ENCODE results near the gene RHEBL1. TPM values are rescaled to one million over a fixed set of nuclear protein-coding genes. Genes with fewer than 3 reads are reported as not detected.

RHEBL1 gene
- total and polyA plus RNA-seq, 2 of the 4 experiments (the other 2 are of a cell fraction): 0.62 to 0.72 TPM

DNA sequence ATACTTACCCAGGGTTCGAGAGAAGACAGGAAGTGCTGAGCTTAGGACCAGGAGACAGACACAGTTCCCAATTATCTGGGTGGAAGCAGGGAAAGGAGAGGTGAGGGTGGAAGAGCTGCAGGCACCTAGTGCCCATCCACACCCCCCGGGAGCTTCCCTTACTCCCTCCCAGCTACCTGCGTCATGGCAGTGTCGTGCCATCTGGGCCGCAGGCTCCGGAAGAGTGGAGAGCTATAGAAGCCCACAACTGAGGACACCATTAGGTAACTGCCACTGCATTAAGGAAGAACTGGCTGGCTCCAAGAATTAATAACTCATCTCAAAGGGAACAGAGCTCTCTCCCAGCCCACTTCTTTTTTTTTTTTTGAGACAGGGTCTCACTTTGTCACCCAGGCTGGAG lies 30.6 kb upstream of the RHEBL1 start:
- no peak overlapping the region for H2AK9ac ChIP-seq (replicated peaks; ENCODE audit: low read depth, low read length, poor library complexity)
- H3K4ac ChIP-seq (ENCODE audit: low read depth, low read length): no peak overlapping the region
- WGBS, 2 experiments (ENCODE audit: extremely low coverage in 2 of 2, insufficient read length in 1 of 2): no CpG with 5 or more reads among the region's 6 CpGs
- ChIA-PET POLR2A (ENCODE audit: unreplicated experiment) (no interaction called here), CTCF (interaction anchor here (1.0 to 1.8 kb wide), 2 partner anchors 10 to 12 kb away, joined by 4 read pairs; no protein-coding TSS in a partner anchor)
- H4K5ac ChIP-seq (ENCODE audit: low read depth, low read length): no peak overlapping the region
- H3K79me1 ChIP-seq (ENCODE audit: low read depth in 1 of 2, low read length in 2 of 2): peaks cover 27 to 30% of the 10 kb centered on the region in 2 experiments
- H3K9ac ChIP-seq (ENCODE audit: low read depth, low read length): no peak overlapping the region
- H3K9me1 ChIP-seq (ENCODE audit: insufficient read depth, low read length): peaks cover 14% of the 10 kb centered on the region
- intact Hi-C loops (cut with micrococcal nuclease): no loop called here
- no peak overlapping the region for H2AK5ac ChIP-seq (ENCODE audit: low read depth, low read length)
- H2BK20ac ChIP-seq (ENCODE audit: low read depth, low read length): no peak overlapping the region
- dilution Hi-C loops (cut with HindIII; ENCODE audit: low sequenced_read_pairs, unreplicated experiment): no loop called here
- H2BK120ac ChIP-seq (ENCODE audit: low read depth, low read length): no peak overlapping the region
- no peak overlapping the region for H2BK5ac ChIP-seq (ENCODE audit: low read depth, low read length, poor library complexity, severe bottlenecking)
- no peaks in the 10 kb centered on the region for H3K27me3 ChIP-seq (ENCODE audit: control insufficient read depth, insufficient read depth, low read length)
- H2AFZ ChIP-seq (replicated peaks; ENCODE audit: low read length, poor library complexity): no peak overlapping the region
- no peak overlapping the region for H3K4me3 ChIP-seq (ENCODE audit: insufficient read depth, low read depth, low read length)
- peaks cover 72% of the 10 kb centered on the region for H3K36me3 ChIP-seq (ENCODE audit: control insufficient read depth, insufficient read depth, low read length)
- H3K4me2 ChIP-seq (ENCODE audit: low read depth, low read length): no peak overlapping the region
- no peak for DNase-seq
- in situ Hi-C loops (cut with MboI; ENCODE audit: low sequenced_read_pairs): no loop called here
- H3K18ac ChIP-seq (ENCODE audit: low read depth, low read length): no peak overlapping the region
- H2BK15ac ChIP-seq (ENCODE audit: low read depth, low read length): no peak overlapping the region
- H3K14ac ChIP-seq (replicated peaks; ENCODE audit: low read depth, low read length): no peak overlapping the region
- no peak overlapping the region for H3K56ac ChIP-seq (ENCODE audit: extremely low read depth, insufficient read depth, low read length)
- no peak for ATAC-seq (ENCODE audit: low read depth)
- no peak overlapping the region for H4K8ac ChIP-seq (ENCODE audit: low read depth in 2 of 2, low read length in 2 of 2)
- no peaks in the 10 kb centered on the region for H3K4me1 ChIP-seq (ENCODE audit: control insufficient read depth, insufficient read depth, low read length)
- H3K9me3 ChIP-seq (ENCODE audit: control insufficient read depth, insufficient read depth, low read length): no peaks in the 10 kb centered on the region
- H3K27ac ChIP-seq (ENCODE audit: insufficient read depth, low read length): no peak overlapping the region
- no peak overlapping the region for H3K23ac ChIP-seq (ENCODE audit: low read depth, low read length)
- H4K91ac ChIP-seq (ENCODE audit: insufficient read depth, low read depth, low read length): no peak overlapping the region
- H4K20me1 ChIP-seq (ENCODE audit: insufficient read depth, low read length): peaks cover 30% of the 10 kb centered on the region
- TF ChIP-seq MXI1 (IDR thresholded peaks at IDR 0.05; ENCODE audit: borderline replicate concordance, low read depth, low read length) (no peak), BHLHE40 (IDR thresholded peaks at IDR 0.05; ENCODE audit: low read depth, low read length) (no peak), MAFK (IDR thresholded peaks at IDR 0.05; ENCODE audit: low read depth, low read length) (no peak), RAD21 (IDR thresholded peaks at IDR 0.05; ENCODE audit: low read length) (no peak), CHD1 (IDR thresholded peaks at IDR 0.05; ENCODE audit: low read depth, low read length) (no peak), MAZ (IDR thresholded peaks at IDR 0.05; ENCODE audit: borderline replicate concordance, low read depth, low read length) (no peak), RCOR1 (IDR thresholded peaks at IDR 0.05; ENCODE audit: insufficient replicate concordance, low read length) (no peak), RFX5 (IDR thresholded peaks at IDR 0.05; ENCODE audit: low read depth, low read length) (no peak), SMC3 (IDR thresholded peaks at IDR 0.05; ENCODE audit: low read depth, low read length) (no peak), POLR2A (IDR thresholded peaks at IDR 0.05; ENCODE audit: low read depth, low read length) (no peak), NFE2L2 (IDR thresholded peaks at IDR 0.05; ENCODE audit: low read depth, low read length) (no peak), FOS (IDR thresholded peaks at IDR 0.05; ENCODE audit: low read depth, low read length) (no peak), CEBPB (IDR thresholded peaks at IDR 0.05; ENCODE audit: low read depth, low read length) (no peak)
- TF ChIP-seq, protein P1, sequence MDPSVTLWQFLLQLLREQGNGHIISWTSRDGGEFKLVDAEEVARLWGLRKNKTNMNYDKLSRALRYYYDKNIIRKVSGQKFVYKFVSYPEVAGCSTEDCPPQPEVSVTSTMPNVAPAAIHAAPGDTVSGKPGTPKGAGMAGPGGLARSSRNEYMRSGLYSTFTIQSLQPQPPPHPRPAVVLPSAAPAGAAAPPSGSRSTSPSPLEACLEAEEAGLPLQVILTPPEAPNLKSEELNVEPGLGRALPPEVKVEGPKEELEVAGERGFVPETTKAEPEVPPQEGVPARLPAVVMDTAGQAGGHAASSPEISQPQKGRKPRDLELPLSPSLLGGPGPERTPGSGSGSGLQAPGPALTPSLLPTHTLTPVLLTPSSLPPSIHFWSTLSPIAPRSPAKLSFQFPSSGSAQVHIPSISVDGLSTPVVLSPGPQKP (IDR thresholded peaks at IDR 0.05; ENCODE audit: borderline replicate concordance, low read depth, low read length): no peak
- TF ChIP-seq, protein P2, sequence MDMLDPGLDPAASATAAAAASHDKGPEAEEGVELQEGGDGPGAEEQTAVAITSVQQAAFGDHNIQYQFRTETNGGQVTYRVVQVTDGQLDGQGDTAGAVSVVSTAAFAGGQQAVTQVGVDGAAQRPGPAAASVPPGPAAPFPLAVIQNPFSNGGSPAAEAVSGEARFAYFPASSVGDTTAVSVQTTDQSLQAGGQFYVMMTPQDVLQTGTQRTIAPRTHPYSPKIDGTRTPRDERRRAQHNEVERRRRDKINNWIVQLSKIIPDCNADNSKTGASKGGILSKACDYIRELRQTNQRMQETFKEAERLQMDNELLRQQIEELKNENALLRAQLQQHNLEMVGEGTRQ (IDR thresholded peaks at IDR 0.05; ENCODE audit: low read depth, low read length): no peak
- TF ChIP-seq, protein P3, sequence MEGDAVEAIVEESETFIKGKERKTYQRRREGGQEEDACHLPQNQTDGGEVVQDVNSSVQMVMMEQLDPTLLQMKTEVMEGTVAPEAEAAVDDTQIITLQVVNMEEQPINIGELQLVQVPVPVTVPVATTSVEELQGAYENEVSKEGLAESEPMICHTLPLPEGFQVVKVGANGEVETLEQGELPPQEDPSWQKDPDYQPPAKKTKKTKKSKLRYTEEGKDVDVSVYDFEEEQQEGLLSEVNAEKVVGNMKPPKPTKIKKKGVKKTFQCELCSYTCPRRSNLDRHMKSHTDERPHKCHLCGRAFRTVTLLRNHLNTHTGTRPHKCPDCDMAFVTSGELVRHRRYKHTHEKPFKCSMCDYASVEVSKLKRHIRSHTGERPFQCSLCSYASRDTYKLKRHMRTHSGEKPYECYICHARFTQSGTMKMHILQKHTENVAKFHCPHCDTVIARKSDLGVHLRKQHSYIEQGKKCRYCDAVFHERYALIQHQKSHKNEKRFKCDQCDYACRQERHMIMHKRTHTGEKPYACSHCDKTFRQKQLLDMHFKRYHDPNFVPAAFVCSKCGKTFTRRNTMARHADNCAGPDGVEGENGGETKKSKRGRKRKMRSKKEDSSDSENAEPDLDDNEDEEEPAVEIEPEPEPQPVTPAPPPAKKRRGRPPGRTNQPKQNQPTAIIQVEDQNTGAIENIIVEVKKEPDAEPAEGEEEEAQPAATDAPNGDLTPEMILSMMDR (conservative IDR thresholded peaks at IDR 0.05; ENCODE audit: low read depth, low read length): no peak
- no TSS peak for BruUV-seq (replicated peaks)

All from IMR-90 (cell line).